ENCODE results near the gene RAPGEF6.
"Not testable (repeated sequence)": the region's sequence is repeated elsewhere in the genome, so short reads cannot be mapped to it uniquely, and the experiment has no call there.

Gene RAPGEF6

GRCh38 chr5:131426011-131426410 is 209.0 kb downstream of the RAPGEF6 start:
- no peak for DNase-seq (ENCODE audit: low read depth)

- no peak for DNase-seq (ENCODE audit: low read depth)
These were observed 212.0 kb downstream of the RAPGEF6 start for GRCh38 chr5:131423056-131423455.

GRCh38 chr5:131419877-131420276 is 215.2 kb downstream of the RAPGEF6 start:
- no peak for DNase-seq (ENCODE audit: low read depth)

GRCh38 chr5:131418846-131419245 is 216.2 kb downstream of the RAPGEF6 start:
- DNase-seq (ENCODE audit: low read depth) = no peak

- peak; percentile 54 for DNase-seq (ENCODE audit: low read depth)
These were observed 217.7 kb downstream of the RAPGEF6 start for GRCh38 chr5:131417240-131417869.

- DNase-seq (ENCODE audit: low read depth) = no peak
These were observed 218.3 kb downstream of the RAPGEF6 start for GRCh38 chr5:131416729-131417128.

GRCh38 chr5:131413605-131414559 is 221.1 kb downstream of the RAPGEF6 start:
- DNase-seq (ENCODE audit: low read depth) = no peak

- no peak for DNase-seq (ENCODE audit: low read depth)
These were observed 227.9 kb downstream of the RAPGEF6 start for GRCh38 chr5:131406975-131407638.

- no peak for DNase-seq (ENCODE audit: low read depth)
These were observed 229.0 kb downstream of the RAPGEF6 start for GRCh38 chr5:131406076-131406475.

GRCh38 chr5:131405674-131406073 is 229.4 kb downstream of the RAPGEF6 start:
- DNase-seq (ENCODE audit: low read depth) = no peak

GRCh38 chr5:131400585-131400984 is 234.4 kb downstream of the RAPGEF6 start:
- DNase-seq (ENCODE audit: low read depth) = no peak

- not testable (repeated sequence) for DNase-seq (ENCODE audit: low read depth)
These were observed 236.0 kb downstream of the RAPGEF6 start for GRCh38 chr5:131399007-131399406.

GRCh38 chr5:131396630-131397273 is 238.3 kb downstream of the RAPGEF6 start:
- DNase-seq (ENCODE audit: low read depth) = no peak

- DNase-seq (ENCODE audit: low read depth) = no peak
These were observed 239.0 kb downstream of the RAPGEF6 start for GRCh38 chr5:131396015-131396414.

GRCh38 chr5:131394128-131394527 is 240.9 kb downstream of the RAPGEF6 start:
- DNase-seq (ENCODE audit: low read depth) = peak; percentile 42

- no peak for DNase-seq (ENCODE audit: low read depth)
These were observed 241.5 kb downstream of the RAPGEF6 start for GRCh38 chr5:131393498-131393968.

GRCh38 chr5:131392466-131393095 is 242.4 kb downstream of the RAPGEF6 start:
- no peak for DNase-seq (ENCODE audit: low read depth)

GRCh38 chr5:131389869-131390265 is 245.2 kb downstream of the RAPGEF6 start:
- no peak for DNase-seq (ENCODE audit: low read depth)

GRCh38 chr5:131389096-131389868 is 245.7 kb downstream of the RAPGEF6 start:
- DNase-seq (ENCODE audit: low read depth) = no peak

GRCh38 chr5:131387255-131387654 is 247.8 kb downstream of the RAPGEF6 start:
- no peak for DNase-seq (ENCODE audit: low read depth)

GRCh38 chr5:131386779-131387178 is 248.2 kb downstream of the RAPGEF6 start:
- no peak for DNase-seq (ENCODE audit: low read depth)
